IPS-15b (cell line): ENCODE results near the gene ACBD7.

Source experiments
- H3K27me3 ChIP-seq: one replicate; pipeline ENCODE4 v1.6.1; 2013; ENCODE audit warnings: low read length; ENCODE audit not compliant: control insufficient read depth, insufficient read depth
- H3K36me3 ChIP-seq: one replicate; pipeline ENCODE4 v1.6.1; 2013; ENCODE audit warnings: low read length; ENCODE audit not compliant: control insufficient read depth, insufficient read depth
- H3K4me1 ChIP-seq: one replicate; pipeline ENCODE4 v1.6.1; 2013; ENCODE audit warnings: mild to moderate bottlenecking, low read length; ENCODE audit not compliant: control insufficient read depth, insufficient read depth
- H3K4me3 ChIP-seq: one replicate; pipeline ENCODE4 v1.5.1; 2013; ENCODE audit warnings: low read depth, low read length
- H3K9ac ChIP-seq: one replicate; pipeline ENCODE4 v1.6.1; 2013; ENCODE audit warnings: low read depth, mild to moderate bottlenecking, low read length
- H3K9me3 ChIP-seq: one replicate; pipeline ENCODE4 v1.6.1; 2013; ENCODE audit warnings: mild to moderate bottlenecking, low read length; ENCODE audit not compliant: control insufficient read depth, insufficient read depth

Gene ACBD7

DNA sequence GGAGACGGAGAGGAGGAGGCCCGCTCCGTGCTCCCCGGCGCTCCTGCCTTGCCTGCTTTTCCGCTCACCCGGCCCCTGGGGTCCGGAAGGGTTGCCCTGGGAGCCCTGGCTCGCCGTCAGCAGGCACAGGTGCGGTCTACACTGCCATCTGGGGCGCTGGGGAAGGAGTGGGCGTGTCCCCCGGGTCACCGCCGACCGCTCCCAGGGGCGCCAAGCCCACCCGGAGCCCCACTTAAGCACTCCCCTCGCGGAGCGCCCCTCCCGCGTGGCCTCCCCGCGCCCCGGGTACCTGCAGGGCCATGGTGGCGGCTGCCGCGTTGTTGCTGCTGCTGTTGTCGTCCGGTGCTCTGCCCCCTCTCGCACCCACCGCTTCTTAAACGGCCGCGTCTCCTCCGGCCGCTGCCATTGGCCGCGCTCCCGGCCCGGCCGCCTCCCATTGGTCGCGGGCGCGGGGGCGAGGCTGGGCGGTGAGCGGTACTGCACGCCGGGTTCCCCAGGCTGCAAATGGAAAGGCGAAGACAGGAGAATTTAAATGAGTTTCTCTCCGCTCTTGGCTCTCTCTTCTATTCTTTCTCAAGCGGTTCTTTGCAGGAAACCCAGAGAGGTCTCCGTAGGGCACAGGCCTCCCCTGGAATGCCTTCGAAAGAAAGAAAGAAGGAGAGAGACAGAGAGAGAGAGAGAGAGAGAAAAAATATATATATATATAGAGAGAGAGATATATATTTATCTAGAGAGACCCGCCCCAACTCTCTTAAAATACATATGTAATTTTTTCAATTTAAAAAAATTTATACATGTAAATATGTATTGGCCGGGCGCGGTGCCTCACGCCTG, at the start of gene ACBD7:
Gene ACBD7, minus strand, starts transcription at position 349 of the 834 bp plus-strand sequence. Its CDS starts 48 bp downstream, at position 301.
- Histone ChIP-seq H3K9me3 (no peaks in the 10 kb centered on the region), H3K36me3 (no peaks in the 10 kb centered on the region), H3K4me3 (peak within 1 kb of the TSS; percentile 78), H3K4me1 (peaks cover 7% of the 10 kb centered on the region), H3K27me3 (no peaks in the 10 kb centered on the region), H3K9ac (peak within 1 kb of the TSS; percentile 60)

DNA sequence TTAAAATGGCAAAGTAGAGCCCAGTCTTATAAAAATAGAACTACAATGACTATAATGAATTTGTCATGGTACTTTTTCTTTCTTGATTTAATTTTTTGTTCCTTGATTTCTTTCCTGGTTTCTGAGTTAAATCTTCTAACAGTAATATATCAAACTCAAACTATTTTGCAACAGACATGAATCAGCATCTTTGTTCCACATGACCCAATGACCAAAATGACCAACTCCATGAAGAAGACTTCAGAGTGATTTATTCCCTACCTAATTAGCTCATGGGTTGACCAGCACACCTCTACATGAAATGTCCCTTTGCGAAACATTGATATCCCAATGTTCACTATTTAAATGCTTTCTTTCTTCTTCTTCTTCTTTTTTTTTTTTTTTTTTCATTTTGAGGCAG, 49.1 kb upstream of the ACBD7 start:
- no peaks in the 10 kb centered on the region for H3K4me1 ChIP-seq
- H3K9ac ChIP-seq: no peak overlapping the region
- no peak overlapping the region for H3K4me3 ChIP-seq
- peaks cover 8% of the 10 kb centered on the region for H3K36me3 ChIP-seq
- no peaks in the 10 kb centered on the region for H3K27me3 ChIP-seq
- no peaks in the 10 kb centered on the region for H3K9me3 ChIP-seq

DNA sequence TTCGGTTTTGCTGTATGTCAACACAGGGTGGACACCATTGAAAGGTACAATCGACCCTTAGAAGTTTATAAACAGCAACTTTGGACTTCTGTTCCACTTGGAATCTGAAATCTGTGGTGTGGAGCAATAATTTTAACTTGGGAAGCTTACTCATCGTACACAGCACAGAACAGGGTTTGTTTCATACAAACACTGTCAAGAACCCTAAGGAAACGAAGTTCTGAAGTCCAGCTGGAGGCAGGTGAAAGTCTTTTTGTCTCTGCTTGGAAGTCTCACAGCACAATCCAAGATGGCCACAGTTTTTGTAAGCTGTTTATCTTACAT, 48.4 kb upstream of the ACBD7 start:
- Histone ChIP-seq H3K4me1 (no peaks in the 10 kb centered on the region), H3K4me3 (no peak overlapping the region), H3K9me3 (no peaks in the 10 kb centered on the region), H3K27me3 (no peaks in the 10 kb centered on the region), H3K36me3 (peaks cover 8% of the 10 kb centered on the region), H3K9ac (no peak overlapping the region)

- no peaks in the 10 kb centered on the region for H3K4me1 ChIP-seq
- peaks cover 8% of the 10 kb centered on the region for H3K36me3 ChIP-seq
- no peak overlapping the region for H3K9ac ChIP-seq
- no peak overlapping the region for H3K4me3 ChIP-seq
- no peaks in the 10 kb centered on the region for H3K27me3 ChIP-seq
- no peaks in the 10 kb centered on the region for H3K9me3 ChIP-seq
These were observed 47.8 kb upstream of the ACBD7 start for GRCh38 chr10:15136129-15137035.

- Histone ChIP-seq H3K27me3 (no peaks in the 10 kb centered on the region), H3K4me1 (no peaks in the 10 kb centered on the region), H3K4me3 (no peak overlapping the region), H3K9ac (no peak overlapping the region), H3K9me3 (no peaks in the 10 kb centered on the region), H3K36me3 (peaks cover 11% of the 10 kb centered on the region)
These were observed 42.8 kb upstream of the ACBD7 start for GRCh38 chr10:15131330-15131729.

DNA sequence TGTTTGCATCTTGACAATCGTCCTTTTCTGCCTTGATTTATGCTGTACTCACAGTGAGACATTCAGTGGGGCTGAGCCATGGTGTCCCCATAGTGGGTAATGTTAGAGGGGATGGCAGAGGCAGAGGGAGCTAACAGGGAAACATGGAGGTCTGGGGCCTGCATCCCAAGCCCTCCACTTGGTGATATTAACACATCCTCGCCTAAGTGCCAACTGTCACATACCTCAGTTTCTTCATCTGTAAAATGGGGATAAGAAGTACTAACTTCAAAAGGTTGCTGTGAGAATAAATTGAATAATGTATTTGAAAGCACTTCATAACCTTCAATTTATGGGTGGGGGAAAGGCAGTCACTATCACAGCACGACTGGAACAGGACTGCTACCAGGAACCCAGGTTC, 36.3 kb upstream of the ACBD7 start:
- peaks cover 4% of the 10 kb centered on the region for H3K36me3 ChIP-seq
- H3K9ac ChIP-seq: no peak overlapping the region
- no peaks in the 10 kb centered on the region for H3K9me3 ChIP-seq
- no peaks in the 10 kb centered on the region for H3K4me1 ChIP-seq
- H3K4me3 ChIP-seq: no peak overlapping the region
- H3K27me3 ChIP-seq: no peaks in the 10 kb centered on the region

GRCh38 chr10:15124190-15124589, 35.6 kb upstream of the ACBD7 start:
- H3K27me3 ChIP-seq: no peaks in the 10 kb centered on the region
- H3K9ac ChIP-seq: no peak overlapping the region
- H3K36me3 ChIP-seq: peaks cover 4% of the 10 kb centered on the region
- H3K4me1 ChIP-seq: no peaks in the 10 kb centered on the region
- no peak overlapping the region for H3K4me3 ChIP-seq
- no peaks in the 10 kb centered on the region for H3K9me3 ChIP-seq

DNA sequence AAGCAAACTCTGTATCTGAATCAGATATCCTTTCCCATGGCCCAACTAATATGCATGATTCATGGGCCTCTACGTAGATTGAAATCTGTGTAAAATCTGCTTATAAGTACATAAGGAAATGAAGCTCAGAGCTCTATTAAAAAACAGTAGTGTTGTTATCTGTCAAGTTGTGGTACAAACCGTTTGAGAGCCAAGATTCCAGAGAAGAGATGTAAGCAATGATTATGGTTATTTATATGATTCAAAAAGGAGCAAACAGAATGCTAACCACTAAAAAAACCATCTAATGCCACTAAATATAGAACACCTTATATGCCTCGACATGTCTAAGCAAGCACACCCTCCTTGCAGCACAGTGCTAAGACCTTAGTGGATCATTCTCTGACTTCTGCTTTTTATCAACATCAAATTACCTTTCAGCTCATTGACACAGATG, 35.2 kb upstream of the ACBD7 start:
- Histone ChIP-seq H3K4me1 (no peaks in the 10 kb centered on the region), H3K4me3 (no peak overlapping the region), H3K9me3 (no peaks in the 10 kb centered on the region), H3K27me3 (no peaks in the 10 kb centered on the region), H3K36me3 (peaks cover 4% of the 10 kb centered on the region), H3K9ac (no peak overlapping the region)

DNA sequence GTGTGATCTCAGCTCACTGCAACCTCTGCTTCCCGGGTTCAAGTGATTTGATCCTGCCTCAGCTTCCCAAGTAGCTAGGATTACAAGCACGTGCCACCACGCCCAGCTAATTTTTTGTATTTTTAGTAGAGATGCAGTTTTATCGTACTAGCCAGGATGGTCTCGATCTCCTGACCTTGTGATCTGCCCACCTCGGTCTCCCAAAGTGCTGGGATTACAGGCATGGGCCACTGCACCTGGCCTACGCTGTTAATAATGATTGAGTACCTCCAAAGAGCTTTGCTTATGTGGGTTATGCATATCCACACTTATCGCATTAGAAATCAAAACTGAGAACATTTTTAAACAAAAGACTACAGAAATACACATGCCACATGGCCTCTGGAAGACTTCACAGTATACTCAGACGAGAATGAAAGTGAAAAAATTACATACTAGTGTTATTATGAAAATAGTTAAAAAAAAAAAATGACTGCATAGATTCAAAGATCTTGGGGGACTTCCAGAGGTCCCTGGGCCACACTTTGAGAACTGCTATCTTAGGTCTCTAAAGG, 34.0 kb upstream of the ACBD7 start:
- H3K36me3 ChIP-seq: peaks cover 4% of the 10 kb centered on the region
- no peaks in the 10 kb centered on the region for H3K4me1 ChIP-seq
- H3K4me3 ChIP-seq: no peak overlapping the region
- no peaks in the 10 kb centered on the region for H3K9me3 ChIP-seq
- no peaks in the 10 kb centered on the region for H3K27me3 ChIP-seq
- H3K9ac ChIP-seq: no peak overlapping the region

DNA sequence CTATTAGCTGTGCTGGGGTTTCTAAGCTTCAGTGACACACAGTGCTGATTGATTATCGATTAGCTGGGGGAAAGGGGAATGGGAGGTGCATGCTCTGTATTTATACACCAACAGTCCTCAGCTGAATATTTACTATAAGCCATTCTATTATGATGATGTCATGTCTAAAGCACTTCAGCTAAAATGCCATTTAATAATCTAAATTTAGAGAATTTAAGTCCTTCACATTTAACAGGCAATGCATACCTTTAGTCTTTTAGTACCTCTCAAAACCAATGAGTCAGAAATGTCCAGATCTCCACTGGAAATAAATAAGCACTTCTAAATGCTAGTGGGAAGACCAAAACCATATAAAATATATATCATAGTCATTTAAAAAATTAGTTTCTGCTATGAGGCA, 33.1 kb upstream of the ACBD7 start:
- Histone ChIP-seq H3K9ac (no peak overlapping the region), H3K4me3 (no peak overlapping the region), H3K4me1 (no peaks in the 10 kb centered on the region), H3K36me3 (peaks cover 4% of the 10 kb centered on the region), H3K9me3 (no peaks in the 10 kb centered on the region), H3K27me3 (no peaks in the 10 kb centered on the region)

DNA sequence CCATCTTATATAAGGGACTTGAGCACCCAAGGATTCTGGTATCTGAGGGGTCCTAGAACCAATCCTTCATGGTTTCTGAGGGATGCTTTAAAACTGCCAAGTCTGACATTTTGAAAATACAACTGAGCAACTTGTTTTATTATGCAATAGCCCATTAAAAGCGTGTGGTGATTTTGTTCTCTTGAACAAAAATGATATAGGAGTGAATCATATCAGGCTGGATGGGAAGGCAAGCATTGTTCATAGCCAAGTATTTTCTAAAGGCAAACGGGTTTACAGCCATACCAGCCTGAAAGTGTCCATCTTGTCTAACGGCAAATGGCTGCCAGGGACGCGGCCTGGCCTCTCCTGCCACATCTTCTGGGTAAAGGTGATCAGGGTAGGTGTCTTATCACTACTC, 31.9 kb upstream of the ACBD7 start:
- Histone ChIP-seq H3K4me1 (no peaks in the 10 kb centered on the region), H3K4me3 (no peak overlapping the region), H3K9ac (no peak overlapping the region), H3K27me3 (no peaks in the 10 kb centered on the region), H3K36me3 (no peaks in the 10 kb centered on the region), H3K9me3 (no peaks in the 10 kb centered on the region)
